ENCODE data around the gene LNX1.
A peak's percentile ranks its signal among the peaks of the same experiment; 100 is the strongest.

Gene LNX1

DNA sequence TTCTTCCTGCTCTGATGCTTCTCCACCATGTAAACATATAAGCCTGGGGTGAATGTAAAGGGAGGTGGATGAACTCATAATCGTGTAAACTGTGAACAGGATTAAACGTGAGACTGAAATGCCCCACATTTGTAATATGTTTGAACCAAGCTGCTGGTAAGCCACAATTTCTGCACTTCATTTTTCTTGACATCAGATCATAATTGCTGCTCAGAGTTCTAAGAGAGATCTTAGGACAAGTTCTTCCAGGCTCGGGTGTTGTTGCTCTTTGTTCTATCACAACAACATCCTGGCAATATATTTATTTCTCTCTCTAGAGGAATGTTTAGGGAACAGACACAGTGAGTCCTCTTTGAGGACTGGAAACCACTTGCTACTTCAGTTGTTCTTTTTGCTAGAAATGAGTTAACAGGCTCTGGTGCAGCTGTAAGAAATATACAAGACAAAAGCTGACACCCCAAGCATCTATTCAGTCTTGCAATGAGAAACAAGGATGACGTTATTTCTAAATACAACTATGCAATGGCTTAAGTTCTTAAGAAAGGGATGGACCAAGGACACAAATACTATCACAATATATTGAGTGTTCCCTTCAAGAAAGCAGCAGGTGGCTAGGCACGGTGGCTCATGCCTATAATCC, 59.6 kb downstream of the LNX1 start:
- no peak for DNase-seq

DNA sequence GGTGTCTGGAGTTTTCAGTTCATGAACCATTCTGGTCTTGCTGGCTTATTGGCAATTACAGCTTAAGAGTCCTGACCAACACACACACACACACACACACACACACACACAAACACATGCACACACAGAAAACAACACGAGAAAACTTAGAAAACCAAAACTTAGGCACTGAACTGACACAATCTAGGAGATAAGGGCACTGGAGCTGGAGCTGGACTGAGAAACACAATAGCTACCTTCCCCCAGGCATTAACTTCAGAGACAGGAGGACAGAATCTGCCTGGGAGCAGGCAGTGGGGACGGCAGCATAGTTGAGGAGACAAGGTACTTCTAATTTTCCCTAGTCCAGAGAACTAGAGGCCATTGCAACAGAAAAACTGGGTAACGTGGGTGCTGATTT, 62.3 kb downstream of the LNX1 start:
- DNase-seq = no peak

DNA sequence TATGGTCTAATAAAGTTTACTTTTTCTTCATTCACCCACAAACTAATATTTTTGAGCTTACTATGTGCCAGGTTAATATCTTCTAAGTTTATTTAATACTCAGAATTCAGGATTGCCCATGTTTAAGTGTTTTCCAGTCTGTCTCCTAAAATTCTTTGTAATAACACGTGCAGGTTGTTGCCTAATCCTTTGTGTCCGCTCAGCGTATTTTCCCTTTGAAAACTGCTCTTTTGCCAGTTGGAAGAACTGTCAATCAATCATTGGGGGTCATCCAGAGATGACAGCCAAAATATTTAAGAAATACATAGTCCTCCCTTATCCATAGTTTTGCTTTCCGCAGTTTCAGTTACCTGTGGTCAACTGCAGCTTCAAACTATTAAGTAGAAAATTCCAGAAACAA, 63.4 kb downstream of the LNX1 start:
- DNase-seq = no peak

DNA sequence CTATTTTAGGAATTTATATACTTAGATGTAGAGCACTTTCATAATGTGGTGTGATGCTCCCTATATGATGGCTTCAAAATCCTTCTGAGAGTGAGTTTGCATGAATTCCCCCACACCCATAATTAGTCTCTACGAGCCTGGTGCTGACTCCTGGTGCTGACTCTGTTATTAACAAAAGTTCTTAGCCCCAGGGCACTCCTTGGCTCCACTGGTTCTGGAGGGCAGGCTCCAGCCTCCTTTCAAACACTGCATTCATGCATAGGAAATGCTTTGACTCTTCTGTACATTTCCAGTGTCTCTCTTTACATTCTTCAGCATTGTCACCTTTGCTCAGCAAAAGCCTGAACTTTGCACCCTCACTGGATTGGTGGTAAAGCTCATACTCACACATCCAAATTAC, 64.0 kb downstream of the LNX1 start:
- no peak for DNase-seq

DNA sequence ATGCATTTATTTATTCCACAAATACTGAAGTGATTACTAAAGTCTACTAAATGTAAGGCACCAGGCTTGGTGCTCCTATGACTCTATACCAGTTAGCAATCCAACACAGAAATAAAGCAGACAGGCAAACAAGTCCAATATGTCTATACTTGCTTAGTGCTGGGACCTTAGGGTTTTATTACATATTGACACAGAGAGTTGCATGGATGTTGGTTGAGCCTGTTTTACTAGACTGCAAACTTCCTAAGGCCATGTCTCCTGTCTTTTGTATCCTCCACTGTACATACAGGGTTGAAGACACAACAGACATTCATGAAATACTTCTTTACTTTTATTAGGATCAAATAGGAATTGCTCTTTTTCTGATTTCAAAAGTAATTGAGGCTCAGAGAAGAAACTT, 69.0 kb downstream of the LNX1 start:
- DNase-seq = no peak

DNA sequence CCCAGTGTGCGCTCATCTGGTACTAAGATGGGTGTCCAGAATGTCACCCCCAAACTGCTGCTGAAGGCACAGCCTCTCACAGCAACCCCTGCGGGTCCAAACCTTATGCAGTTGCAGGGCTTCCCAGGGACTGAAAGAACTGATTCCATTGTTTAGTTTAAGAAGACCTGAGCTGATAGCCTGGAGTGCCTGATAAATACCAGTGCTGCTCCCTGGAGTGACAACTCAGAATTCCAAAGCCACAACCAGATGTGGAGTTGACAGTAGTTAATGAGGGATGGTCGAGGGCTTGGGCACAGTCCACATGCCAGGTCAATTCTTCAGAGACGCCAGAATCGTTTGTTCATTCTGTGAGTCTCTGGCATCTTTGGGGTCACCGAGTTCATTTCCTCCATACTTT, 71.2 kb downstream of the LNX1 start:
- no peak for DNase-seq

DNA sequence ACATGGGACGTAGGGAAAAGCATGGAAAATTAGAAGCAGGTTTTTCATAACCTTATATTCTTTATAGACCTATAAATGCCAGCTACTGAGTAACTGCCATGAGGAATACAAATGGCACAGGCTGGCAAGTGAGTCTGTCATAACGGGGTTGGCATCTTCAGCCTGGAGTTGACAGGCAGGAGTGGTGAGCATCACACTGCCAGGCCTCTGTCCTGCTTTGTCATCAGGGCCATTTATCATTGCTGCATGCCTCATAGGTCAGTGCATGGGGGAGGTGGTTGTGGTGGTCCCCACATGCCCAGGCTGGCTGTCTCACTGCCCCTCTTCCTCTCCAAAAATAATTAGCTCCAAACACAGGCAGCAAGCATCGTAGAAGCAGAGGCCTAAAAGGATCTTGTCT, 72.5 kb downstream of the LNX1 start:
- no peak for DNase-seq

DNA sequence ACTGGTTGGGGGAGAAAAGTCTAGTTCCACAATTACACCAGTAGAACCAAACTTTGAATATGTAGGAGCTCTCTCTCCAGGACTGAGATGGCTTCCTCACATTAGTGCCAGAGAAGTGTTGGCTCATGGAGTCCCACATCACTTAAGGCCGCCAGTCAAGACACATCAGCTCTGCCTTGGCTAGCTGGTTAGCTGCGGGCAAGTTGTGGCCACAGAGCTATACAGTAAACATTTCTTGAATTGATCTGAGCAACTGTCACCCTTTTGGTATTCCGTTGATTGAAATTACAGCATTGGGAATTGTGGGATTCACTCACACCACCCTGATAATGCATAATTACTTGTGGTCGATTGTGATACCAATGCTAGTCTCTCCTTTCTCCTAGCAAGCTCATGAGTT, 76.2 kb downstream of the LNX1 start:
- no peak for DNase-seq

DNA sequence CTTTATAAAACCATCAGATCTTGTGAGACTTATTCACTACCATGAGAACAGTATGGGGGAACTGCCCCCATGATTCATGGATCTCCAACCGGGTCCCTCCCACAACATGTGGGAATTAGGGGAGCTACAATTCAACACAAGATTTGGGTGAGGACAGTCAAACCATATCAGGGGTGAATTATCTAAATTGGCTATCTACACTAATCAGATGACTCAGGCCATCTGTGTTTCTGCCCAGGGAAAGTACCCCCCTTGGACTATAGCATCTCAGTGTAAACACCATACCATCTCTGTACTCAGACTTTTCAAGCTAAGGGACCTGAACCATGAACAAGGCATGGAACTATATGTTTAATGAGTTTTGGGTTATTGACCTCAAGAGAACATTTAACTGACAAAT, 76.8 kb downstream of the LNX1 start:
- DNase-seq = no peak

DNA sequence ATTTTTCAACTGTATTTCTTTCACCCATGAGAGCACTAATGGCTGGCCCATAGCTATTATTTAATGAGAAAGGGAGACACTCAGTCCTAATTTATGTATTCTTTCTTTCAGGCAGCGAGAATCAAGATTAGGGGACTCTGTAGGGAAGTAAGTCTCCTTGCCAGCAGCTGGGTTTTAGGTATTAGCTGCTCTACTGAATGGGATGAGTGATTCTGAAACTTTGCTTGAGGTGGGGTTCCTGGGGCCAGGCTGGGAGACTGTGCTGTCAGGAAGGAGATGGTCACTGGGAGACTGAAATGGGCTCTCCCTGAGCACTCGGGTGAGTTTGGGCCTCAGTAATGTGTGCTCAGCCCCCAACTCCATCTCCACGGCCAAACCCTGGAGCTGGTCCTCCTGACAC, 78.7 kb downstream of the LNX1 start:
- no peak for DNase-seq

DNA sequence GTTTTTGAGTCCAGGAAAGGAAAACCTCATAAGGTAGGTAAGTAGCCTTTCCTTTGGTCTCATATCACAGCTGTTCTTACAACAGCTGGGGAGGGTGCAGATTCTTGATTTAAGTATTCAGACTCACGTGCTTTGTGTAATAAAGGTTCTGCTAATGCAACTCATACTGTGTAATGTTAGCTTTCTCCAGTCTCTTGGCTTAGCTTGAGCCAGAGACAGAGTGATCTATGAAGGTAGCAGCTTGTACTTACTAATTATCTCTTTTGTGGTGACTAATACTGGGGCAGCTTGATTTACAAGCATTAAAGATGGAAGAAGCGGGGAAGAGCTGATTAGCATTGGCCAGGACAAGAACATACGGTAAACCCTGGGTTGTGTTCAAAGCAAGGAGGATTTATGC, 80.3 kb downstream of the LNX1 start:
- DNase-seq = no peak

DNA sequence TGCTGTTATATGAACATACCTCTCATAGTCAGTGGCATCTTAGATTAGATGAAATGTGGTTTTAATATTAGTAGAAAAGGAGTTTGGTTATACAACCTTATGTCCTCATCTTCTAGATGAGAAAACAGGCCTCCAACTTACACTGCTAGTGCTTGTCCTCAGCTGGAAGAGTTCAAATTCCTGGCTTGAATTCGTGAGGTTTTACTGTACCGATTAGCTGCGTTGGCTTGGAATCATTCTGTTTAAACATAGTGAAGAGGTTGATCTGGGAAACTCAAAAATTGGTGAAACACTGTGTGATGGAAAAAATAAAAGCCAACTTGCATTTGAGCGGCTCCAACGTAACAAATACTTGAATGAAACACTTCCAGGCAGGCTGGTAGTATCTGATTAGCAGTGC, 81.0 kb downstream of the LNX1 start:
- no peak for DNase-seq

DNA sequence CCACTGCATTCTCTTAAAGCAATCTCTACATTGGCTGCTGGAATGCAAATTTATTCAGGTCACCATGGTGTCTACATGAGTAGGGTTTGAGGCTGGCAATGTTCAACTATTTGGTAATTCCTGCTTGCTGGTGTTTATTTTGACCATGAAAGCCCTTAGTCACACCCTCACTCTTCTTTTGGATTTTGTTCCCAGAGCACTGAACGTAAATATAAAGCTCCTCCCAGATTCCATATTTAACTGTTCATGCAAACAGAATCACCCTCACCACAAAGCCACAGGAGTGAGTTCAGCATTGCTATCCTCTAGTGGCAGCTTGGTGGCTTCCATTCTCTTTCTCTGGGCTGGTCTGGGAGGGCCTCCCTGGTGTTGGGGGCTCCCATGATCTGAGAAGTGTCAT, 82.8 kb downstream of the LNX1 start:
- DNase-seq = peak; percentile 58

DNA sequence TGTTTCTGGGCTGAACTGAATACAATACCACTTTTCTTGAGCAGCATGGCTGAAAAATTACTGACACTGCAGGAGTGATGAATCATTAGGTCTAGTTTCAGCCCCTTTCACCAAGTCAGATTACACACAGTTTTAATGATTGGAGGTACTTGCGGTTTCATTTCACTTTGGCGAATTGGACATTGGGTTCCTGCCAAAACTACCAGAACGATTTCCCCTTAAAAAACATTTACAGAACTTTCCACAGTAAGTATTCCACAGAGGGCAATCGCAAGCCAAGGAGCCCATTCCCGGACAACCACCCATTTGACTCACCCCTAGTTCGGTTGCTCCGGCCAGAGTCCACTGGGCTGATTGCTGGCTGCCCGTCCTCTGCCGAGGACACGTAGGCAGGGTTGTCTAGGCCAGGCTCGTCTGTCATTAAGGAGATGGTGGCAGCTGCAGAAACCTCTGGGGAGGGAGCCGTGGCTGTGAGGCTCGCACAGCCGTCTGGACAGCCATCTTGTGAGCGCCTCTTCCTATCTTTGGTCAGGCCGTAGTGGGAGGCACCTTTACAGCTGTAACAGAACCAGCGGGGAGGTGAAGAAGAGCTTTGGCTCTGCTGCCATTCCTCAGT, 83.5 kb downstream of the LNX1 start:
- DNase-seq = no peak

DNA sequence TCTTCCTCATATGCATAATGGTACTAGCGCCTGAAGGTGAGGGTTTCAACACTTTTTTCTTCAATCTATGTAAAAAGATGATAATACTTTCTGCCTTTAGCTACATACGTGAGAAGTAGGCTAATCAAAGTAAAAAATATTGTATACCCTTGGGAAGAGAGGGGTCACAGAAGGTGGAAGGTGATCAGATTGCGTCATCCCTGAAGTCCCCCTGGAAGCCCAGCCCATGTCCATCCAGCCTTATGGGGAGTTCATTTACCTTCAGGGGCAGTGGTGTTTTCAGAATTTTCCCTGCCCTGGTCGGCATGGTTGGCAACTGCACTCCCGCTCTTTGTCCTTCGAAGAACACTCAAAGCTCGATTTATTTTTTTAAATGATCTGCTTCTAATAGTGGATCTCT, 84.2 kb downstream of the LNX1 start:
- no peak for DNase-seq

DNA sequence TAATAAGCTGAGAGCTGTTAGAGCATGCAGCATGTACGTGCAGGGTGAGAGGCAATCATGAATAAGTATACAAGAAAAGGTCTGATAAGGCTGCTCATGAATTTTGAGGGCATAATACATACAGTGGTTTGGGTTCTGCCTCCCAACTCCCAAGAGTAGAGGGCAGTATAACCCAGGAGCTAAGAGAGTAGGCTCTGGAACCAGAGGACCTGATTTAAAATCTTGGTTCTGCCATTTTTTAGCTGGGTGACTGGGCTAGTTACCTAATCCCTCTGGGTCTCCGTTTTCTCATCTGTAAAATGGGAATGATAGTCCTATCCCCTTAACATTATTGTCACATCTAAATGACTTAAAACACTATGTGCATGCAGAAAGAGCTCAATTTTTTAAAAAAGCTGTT, 85.3 kb downstream of the LNX1 start:
- DNase-seq = peak; percentile 26

DNA sequence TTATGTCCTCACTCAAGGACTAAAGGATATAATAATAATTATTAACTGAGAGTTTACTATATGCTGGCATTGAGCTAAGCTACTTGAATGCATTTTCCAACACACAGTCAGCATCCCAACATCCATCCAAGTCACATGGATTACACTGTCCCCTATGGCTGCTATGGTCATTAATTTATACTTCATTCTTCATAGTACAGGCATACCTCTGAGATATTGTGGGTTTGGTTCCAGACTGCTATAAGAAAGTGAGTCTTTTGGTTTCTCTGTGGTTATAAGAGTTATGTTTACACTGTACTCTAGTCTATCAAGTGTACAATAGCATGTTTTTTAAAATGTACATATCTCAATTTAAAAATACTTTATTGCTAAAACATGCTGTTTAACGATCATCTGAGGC, 89.2 kb downstream of the LNX1 start:
- DNase-seq = no peak

DNA sequence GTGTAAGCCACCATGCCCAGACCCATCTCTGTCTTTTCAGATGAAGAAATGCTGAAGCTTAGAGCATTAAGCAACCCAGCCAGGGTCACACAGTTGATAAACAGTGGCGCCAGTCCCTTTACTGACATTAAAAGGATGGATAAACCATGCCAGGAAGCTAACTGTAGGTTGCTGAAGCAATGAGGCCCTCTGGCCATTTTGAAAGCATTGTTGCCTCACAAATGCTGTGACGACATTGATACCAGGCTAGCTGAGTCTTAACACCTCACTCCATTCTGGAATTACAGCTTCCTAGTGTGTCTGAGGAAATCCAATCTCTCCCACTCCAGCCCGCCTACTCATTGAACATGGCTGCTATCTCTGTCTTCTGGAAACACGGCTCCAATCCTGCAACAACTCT, 89.7 kb downstream of the LNX1 start:
- no peak for DNase-seq

DNA sequence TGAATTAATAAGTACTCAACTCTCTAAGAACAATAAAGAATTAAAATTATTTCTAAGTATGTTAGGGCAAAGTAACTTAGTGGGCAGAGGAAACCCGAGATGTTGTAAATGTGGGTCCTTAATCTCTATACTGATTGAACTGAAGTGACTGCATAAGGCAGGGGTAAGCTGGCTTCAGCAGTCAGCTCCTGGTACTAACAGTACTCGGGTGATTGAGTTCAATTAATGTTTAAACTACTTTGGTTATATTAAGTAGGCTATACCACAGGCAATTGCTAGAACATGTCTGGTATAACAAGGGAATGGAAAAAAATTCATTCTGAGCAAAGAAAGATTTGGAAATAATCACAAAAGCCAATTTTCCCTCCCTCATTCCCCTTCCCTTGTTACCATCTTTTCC, 90.7 kb downstream of the LNX1 start:
- DNase-seq = no peak

DNA sequence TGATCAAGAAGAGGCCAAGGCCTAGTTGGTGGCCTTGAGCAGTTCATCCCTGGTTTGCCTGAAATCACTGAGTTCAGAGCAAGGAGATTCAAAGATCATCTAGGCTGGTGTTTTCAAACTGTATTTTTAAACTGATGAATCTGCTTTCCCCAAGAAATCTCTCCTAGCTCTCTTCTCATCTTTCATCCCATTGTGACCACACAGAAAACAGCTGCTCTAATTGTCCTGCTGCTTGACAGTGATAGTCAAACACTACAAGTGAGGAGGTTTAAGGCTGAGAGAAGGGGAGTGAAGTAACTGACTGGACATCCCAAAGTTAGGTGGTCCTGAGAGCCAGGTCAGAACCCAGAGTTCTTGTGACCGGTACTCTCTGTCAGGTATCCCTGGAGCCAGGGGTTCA, 91.5 kb downstream of the LNX1 start:
- DNase-seq = no peak

DNA sequence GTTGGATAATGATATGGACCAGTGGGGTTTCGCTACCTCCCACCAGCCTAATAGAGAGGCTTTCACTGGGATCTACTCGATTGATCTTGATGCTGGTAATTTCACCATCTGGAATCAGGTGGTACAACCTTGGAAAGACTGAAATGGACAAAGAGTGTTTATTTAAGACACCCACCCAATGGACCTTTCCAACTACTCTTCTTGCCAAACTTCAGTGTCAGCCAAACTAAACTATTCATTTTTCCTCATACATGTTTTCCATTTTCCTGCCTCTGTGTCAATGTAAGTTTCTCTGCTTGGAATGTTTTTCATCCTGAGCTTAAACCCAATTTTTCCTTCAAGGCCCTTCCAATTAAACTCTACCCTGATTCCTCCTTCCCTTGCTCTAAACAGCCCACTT, 92.6 kb downstream of the LNX1 start:
- no peak for DNase-seq

DNA sequence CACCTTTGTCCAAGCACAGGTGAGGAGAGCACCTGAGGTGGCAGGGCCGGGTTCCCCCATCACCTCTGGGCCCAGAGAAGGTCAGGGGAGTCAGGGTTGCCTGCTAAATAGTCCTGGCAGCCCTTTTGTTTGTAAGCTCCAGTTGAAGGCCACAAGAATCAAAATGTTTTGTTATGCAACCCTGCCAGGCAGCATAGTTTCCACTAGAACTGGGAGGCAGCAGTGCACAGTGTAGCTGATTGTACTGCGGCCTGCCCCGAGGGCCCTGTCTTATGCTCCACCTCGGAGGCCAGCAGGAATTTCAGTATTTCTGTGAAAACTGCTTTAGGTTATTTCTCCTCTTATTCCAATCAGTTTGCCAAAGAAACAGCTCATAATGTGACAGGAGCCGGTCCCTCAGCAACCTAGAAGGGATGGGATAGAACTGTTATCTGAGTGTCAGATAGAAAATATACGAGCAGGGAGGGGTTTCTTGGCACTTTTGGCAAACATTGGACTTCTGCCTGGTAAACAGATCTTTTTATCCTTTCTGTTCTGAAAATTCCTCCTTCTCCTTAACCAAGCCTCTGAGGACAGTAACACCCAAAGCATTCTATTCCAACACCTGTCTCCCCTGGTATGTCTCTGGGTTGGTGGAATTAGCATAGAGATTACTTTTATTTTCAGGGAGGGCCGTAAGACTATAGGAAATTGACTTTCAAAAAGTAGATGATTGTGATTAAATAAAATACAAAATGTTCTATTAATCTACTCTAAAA, 93.6 kb downstream of the LNX1 start:
- no peak for DNase-seq

DNA sequence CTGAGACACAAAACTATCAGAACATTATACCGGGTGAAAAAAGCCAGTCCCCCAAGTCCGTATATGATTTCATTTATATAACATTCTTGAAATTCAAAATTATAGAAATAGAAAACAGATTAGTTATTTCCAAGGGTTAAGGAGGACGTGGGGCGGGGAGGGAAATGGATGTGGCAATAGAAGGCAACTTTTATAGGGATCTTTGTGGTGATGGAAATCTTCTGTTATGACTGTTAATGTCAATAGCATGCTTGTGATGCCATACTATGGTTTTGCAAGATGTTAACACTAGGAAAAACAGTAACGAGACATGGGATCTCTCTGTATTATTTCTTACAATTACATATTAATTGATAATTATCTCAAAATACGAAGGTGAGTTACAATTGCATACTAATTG, 96.4 kb downstream of the LNX1 start:
- no peak for DNase-seq

DNA sequence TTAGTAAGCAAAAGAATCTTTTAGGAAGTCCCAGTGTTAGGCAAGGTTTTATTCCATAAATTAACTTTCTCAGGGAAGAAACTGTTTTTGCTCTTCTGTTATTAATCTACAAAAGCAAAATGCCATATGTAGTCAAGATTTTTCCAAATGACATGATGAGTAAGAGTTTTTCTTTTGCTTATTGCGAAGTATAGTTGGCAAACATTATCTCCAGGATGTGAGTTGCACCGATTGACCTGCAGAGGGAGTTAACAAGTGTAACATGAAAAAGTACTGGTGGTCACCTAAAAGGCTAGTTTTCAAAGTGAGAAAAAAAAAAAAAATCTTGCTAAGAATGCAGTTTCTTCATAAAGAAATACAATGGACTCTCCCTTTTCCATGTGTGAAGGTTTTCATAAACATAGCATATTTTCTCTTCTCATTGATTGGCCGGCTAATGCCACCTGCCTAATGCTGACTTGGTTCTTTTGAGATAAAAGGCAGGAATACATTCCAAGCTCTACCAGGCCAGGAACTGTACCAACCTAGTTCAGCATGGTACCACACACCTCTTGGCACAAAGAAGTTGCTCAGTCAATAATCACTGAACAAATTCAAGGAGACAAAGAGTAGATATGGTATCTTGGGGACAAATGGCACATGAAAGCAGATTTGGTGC, 100.2 kb downstream of the LNX1 start:
- DNase-seq = peak; percentile 71

Measured in HCEC 1CT (cell line).